Measurements from ENCODE around the gene CCL7. TPM values are rescaled to one million over a fixed set of nuclear protein-coding genes. Genes with fewer than 3 reads are reported as not detected.

The CCL7 gene
- total RNA-seq, 1 donor: 0.36 TPM

GRCh38 chr17:34253139-34253525 is 16.9 kb upstream of the CCL7 start:
- no peak for TF ChIP-seq CTCF (IDR thresholded peaks at IDR 0.05; ENCODE audit: extremely low read depth, low read depth, low read length)
- Histone ChIP-seq H3K27ac (ENCODE audit: low read depth, low read length) (peak overlapping the region; percentile 95), H3K9me3 (ENCODE audit: low read depth, low read length) (no peaks in the 10 kb centered on the region), H3K79me2 (ENCODE audit: insufficient read depth, low read length) (no peaks in the 10 kb centered on the region), H4K20me1 (ENCODE audit: insufficient read depth, low read length) (no peaks in the 10 kb centered on the region), H3K27me3 (ENCODE audit: insufficient read depth, low read length) (no peaks in the 10 kb centered on the region), H3K4me3 (ENCODE audit: insufficient read depth, low read length) (no peak overlapping the region), H3K4me2 (ENCODE audit: insufficient read depth, low read length) (peak overlapping the region; percentile 88), H2AFZ (ENCODE audit: low read length) (no peak overlapping the region), H3K36me3 (ENCODE audit: insufficient read depth, low read length) (peaks cover 6% of the 10 kb centered on the region), H3K4me1 (ENCODE audit: insufficient read depth, low read length) (peaks cover 83% of the 10 kb centered on the region)
- DNase-seq (ENCODE audit: insufficient read length, low spot score, missing footprints): no peak

GRCh38 chr17:34254146-34254545 is 15.9 kb upstream of the CCL7 start:
- peak; percentile 72 for DNase-seq (ENCODE audit: insufficient read length, low spot score, missing footprints)
- H3K79me2 ChIP-seq (ENCODE audit: insufficient read depth, low read length): no peaks in the 10 kb centered on the region
- peaks cover 6% of the 10 kb centered on the region for H3K36me3 ChIP-seq (ENCODE audit: insufficient read depth, low read length)
- H2AFZ ChIP-seq (ENCODE audit: low read length): no peak overlapping the region
- H4K20me1 ChIP-seq (ENCODE audit: insufficient read depth, low read length): no peaks in the 10 kb centered on the region
- H3K4me3 ChIP-seq (ENCODE audit: insufficient read depth, low read length): peak overlapping the region; percentile 25
- H3K9me3 ChIP-seq (ENCODE audit: low read depth, low read length): no peaks in the 10 kb centered on the region
- peak overlapping the region; percentile 88 for H3K4me2 ChIP-seq (ENCODE audit: insufficient read depth, low read length)
- H3K27me3 ChIP-seq (ENCODE audit: insufficient read depth, low read length): no peaks in the 10 kb centered on the region
- TF ChIP-seq CTCF (IDR thresholded peaks at IDR 0.05; ENCODE audit: extremely low read depth, low read depth, low read length): no peak
- peak overlapping the region; percentile 95 for H3K27ac ChIP-seq (ENCODE audit: low read depth, low read length)
- H3K4me1 ChIP-seq (ENCODE audit: insufficient read depth, low read length): peaks cover 75% of the 10 kb centered on the region

GRCh38 chr17:34254651-34255380 is 15.2 kb upstream of the CCL7 start, which contains the start of gene CCL2:
CCL2 (plus strand) TSS chr17:34255285; CDS start chr17:34255350, 65 bp downstream.
- Histone ChIP-seq H3K9me3 (ENCODE audit: low read depth, low read length) (no peaks in the 10 kb centered on the region), H3K36me3 (ENCODE audit: insufficient read depth, low read length) (peaks cover 6% of the 10 kb centered on the region), H4K20me1 (ENCODE audit: insufficient read depth, low read length) (no peaks in the 10 kb centered on the region), H3K27ac (ENCODE audit: low read depth, low read length) (peak within 1 kb of the TSS; percentile 95), H3K4me1 (ENCODE audit: insufficient read depth, low read length) (peaks cover 68% of the 10 kb centered on the region), H2AFZ (ENCODE audit: low read length) (peak within 1 kb of the TSS; percentile 33), H3K4me2 (ENCODE audit: insufficient read depth, low read length) (peak within 1 kb of the TSS; percentile 88), H3K4me3 (ENCODE audit: insufficient read depth, low read length) (peak within 1 kb of the TSS; percentile 70), H3K79me2 (ENCODE audit: insufficient read depth, low read length) (no peaks in the 10 kb centered on the region), H3K27me3 (ENCODE audit: insufficient read depth, low read length) (no peaks in the 10 kb centered on the region)
- TF ChIP-seq CTCF (IDR thresholded peaks at IDR 0.05; ENCODE audit: extremely low read depth, low read depth, low read length): no peak
- no peak for DNase-seq (ENCODE audit: insufficient read length, low spot score, missing footprints)

GRCh38 chr17:34255381-34255732 is 14.7 kb upstream of the CCL7 start:
- peak overlapping the region; percentile 95 for H3K27ac ChIP-seq (ENCODE audit: low read depth, low read length)
- no peaks in the 10 kb centered on the region for H3K9me3 ChIP-seq (ENCODE audit: low read depth, low read length)
- H3K27me3 ChIP-seq (ENCODE audit: insufficient read depth, low read length): no peaks in the 10 kb centered on the region
- H3K4me2 ChIP-seq (ENCODE audit: insufficient read depth, low read length): peak overlapping the region; percentile 88
- H3K36me3 ChIP-seq (ENCODE audit: insufficient read depth, low read length): peaks cover 6% of the 10 kb centered on the region
- no peak for TF ChIP-seq CTCF (IDR thresholded peaks at IDR 0.05; ENCODE audit: extremely low read depth, low read depth, low read length)
- H2AFZ ChIP-seq (ENCODE audit: low read length): peak overlapping the region; percentile 33
- no peaks in the 10 kb centered on the region for H3K79me2 ChIP-seq (ENCODE audit: insufficient read depth, low read length)
- no peak for DNase-seq (ENCODE audit: insufficient read length, low spot score, missing footprints)
- H4K20me1 ChIP-seq (ENCODE audit: insufficient read depth, low read length): no peaks in the 10 kb centered on the region
- peak overlapping the region; percentile 70 for H3K4me3 ChIP-seq (ENCODE audit: insufficient read depth, low read length)
- peaks cover 63% of the 10 kb centered on the region for H3K4me1 ChIP-seq (ENCODE audit: insufficient read depth, low read length)
